HG03103 (cell line): ENCODE measurements around the gene PDE1C.
"Not testable (repeated sequence)": the region's sequence is repeated elsewhere in the genome, so short reads cannot be mapped to it uniquely, and the experiment has no call there.

Experiments used
- ATAC-seq: cut with Tn5 transposase; IDR thresholded peaks from one replicate; pipeline ENCODE4 v1.9.1; 2021; ENCODE audit warnings: low read depth; ENCODE audit not compliant: unreplicated experiment

PDE1C gene

DNA sequence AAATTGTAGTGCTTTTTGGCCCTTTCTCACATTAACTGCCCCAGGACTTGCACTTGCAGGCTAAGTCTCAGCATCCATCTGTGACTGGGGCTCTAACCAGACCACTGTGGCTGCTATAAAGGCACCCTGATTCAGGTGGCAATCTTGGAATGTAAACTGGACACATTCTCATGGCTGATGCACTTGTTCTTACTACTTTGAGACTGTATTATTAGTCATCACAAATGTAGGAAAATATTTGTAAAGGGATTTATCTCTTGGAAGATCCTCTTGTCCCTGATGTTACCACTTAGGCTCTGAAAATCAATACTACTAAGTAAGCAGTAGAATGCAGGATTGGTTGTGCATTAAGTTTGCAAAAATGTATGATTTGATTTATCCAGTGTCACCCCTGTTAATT, 25.0 kb downstream of the PDE1C start:
- no peak for ATAC-seq

DNA sequence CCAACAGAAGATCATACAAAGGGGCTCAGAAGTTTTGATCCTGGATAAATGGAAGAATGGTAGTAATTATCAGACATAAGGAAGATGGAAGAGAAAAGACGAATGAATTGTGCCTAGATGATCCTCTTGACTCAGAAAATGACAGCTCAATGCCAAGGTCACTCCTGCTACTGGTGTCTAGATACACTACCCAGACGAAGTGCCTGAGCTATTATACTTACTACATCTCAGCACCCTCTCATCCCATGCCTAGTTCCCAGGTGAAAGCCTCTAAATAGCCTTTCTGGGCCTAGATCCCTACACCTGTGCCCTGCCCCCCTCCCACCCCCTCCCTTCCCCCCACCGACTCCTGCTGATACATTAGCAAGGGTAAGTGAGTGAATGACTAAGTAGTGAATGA, 25.5 kb downstream of the PDE1C start:
- ATAC-seq: no peak

DNA sequence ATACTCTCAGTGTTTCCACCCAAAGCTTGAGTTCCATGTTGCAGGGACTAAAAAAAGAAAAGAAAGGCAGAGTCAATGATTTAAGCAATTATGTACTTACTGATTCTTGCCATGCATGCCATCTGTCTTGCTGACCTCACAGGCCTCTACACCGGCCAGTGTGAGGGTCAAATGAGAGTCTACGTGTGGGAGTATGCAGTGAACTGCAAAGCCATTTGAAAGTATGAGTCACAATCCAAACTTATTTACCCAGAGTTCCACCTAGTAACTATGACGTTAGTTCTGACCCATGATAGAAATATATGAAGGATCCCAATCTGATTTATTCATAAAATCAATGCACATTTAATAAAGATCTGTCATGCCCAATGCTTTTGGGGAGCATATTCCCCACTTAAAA, 26.5 kb downstream of the PDE1C start:
- no peak for ATAC-seq

DNA sequence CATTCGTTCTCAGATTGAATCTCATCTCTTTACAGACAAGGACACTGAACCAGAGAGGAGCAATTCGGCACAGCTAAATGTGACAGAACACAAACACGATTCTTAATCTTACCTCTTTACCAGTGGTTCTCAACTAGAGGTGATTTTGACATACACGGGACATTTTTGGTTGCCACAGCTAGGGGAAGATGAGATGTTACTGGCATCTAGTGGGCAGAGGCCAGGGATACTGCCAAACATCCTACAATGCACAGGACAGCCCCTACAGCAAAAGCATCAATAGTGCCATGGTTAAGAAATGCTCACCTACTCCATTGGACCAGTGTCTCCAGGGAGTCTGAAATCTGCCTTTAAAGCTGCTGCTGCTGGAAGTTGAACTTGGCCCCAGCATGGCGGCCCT, 27.3 kb downstream of the PDE1C start:
- ATAC-seq: no peak

DNA sequence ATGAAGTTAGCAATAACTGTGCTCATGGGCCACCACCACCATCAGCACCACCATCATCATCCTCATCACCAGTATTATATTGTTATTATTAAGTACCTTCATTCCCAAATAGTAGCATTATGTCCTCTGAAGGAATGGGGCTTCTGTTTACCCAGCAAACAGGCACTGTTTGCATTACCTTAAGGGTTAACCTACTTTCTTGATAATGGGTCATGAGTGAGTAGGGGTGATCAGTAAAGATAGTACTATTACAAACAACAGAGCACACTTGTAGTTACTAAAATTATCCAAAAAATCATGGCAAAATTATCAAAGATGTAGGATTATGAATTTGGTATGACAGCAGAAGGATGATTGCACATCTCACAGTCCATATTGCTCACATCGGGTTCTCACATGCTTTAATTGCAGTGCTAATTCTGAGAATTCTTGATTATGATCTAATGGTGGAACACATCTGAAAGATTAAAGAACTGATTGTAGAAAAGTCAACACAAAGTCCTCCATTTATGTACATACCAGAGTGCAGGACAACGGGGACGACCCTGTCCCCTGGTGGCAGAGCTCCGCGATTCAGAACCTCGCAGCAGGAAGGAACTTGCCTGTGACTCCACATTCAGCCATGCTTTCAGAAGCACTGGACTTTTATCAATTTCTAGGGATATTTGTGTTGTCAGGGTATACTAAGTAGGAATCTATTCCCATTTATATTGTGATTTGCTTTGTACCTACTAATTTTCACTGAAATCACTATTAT, 31.0 kb downstream of the PDE1C start:
- no peak for ATAC-seq

DNA sequence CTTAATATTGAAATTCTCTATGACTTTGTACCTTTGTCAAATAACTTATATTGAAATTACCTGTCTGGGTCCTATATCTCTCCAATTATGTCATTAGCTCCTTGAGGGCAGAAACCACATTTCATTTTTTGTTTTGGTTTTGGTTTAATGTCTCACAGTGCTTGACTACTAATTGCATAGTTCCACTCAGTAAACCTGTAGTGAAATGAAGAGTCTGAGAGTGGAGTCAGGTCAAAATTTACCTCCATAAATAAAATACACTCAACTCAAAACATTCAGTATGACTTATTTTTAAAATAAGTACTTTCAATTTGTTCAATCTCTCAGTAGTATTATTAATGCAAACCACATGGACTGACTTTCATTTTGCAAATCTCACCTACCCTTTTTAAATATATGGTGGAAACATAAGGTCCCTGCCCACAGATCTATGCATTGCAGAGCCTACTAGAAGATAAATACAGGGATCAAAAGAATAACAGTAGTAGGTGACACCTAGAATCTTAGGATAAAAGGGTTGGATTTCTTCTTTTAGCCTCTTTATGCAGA, 32.5 kb downstream of the PDE1C start:
- peak; percentile 59 for ATAC-seq

DNA sequence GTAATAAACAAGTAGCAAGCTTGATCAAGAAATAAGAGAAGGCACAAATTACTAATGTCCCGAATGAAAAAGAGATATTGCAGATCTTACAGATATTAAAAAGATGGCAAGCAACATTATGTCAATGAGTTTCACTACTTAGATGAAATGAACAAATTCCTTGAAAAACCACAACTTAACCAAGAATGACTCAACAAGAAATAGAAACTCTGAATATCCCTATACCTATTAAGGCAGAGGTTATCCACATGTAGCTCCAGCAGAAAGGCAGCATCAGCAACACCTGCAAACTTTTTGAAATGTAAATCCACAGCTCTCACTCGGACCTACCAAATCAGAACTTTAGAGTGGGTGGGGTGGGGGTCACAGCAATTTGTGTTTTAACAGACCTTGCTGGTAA, 33.6 kb downstream of the PDE1C start:
- ATAC-seq: no peak

DNA sequence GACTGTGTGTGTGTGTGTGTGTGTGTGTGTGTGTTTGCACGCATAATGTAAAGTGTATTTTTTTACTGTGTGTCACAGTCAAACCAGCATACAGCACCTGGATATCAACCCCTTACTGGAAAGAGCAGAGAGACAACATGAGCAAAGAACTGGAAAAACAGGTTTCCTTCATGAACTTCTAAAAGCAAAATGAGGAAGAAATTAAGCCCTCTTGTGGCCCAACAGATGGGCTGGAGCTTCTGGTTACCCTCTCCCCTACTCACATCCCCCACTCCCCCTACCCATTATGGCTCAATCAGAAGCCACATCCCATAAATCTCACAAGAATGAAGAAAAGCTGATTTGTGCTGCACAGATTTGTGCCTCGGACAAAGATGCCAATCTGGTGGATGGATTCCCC, 36.2 kb downstream of the PDE1C start:
- ATAC-seq: no peak

DNA sequence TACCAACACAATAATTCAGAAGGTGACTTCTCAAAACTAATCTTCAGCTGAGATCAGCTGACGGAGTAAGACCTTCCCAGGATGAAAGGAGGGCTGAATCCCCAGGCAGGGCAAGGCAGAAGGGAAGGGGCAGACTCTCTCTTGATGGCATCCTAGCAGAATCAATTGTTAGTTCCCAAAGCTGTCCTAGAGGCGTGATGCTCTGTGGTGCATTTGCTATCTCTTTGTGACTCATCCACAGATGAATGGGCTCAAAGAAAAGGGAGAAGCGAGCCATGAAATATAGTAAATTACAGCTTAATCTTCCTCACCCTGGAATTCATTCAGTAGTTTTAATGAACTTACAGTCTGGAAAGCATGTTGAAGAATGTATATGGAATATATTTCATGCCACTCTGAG, 37.2 kb downstream of the PDE1C start:
- ATAC-seq: no peak

DNA sequence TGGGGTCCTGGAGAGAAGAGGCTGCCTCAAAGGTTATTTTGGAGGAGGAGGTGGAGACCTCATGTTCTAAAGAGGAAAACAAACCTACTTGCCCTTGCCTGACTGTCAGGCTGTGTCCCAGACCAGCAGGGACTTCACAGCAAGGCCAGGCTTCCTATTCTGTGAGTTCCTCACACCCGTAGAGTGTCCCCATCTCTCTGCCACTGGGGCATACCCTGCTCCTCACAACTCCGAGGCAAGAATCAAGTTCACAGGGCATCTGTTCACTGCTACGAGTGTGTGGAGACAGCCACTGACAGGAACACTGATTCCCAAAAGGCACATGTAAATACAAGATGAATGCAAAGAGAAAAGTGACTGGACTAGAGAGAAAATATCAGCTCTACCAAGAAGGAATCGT, 38.0 kb downstream of the PDE1C start:
- no peak for ATAC-seq

DNA sequence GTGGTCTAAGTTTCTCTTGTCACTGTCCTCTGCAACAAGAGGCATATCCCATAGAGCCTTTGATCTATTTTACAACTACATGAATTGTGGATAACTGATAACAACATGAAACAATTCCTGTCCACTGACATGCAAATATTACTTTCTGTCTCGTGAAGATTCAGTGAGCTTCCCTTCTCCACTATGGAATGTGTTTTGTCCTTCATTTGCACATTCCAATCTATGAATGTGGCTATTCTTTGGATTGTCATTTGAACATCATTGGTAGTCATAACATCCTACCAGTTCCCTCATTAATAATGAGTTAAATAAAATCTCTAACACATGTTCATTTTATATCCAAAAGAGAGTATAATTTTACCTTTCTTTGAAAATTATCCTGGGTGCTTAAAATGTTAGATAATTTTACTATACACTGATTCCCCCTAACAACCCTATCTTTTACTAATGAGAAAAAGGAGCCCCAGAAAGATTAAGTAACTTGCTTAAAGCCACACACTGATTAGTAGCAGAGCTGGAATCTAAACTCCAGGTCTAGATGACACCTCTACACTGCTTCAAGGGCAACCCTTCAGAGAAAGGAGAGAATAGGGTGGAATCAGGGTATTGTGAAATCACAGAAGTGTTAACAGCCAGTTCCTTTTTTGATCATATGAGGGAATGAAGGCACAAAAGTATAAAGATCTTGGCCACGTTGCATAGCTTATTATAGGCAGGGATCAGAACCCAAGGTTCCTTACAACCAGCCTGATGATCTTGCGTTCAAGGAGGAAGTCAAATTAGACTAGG, 39.1 kb downstream of the PDE1C start:
- ATAC-seq: no peak

DNA sequence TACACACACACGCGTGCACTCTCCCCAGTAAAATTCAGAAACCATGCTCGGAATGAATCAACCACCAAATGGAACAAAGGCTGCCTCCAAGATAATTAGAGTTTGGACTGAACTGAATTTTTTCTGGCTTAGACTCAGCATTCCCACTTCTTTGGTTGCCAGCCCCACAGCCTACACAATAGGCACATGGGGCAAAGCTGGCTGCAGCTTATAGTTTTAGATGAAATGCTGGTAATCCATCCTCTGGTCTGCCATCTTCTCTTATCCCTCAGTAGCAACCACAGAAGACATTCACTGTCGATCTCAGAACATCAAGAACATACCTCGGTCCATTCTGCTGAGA, 44.2 kb downstream of the PDE1C start:
- ATAC-seq: no peak

DNA sequence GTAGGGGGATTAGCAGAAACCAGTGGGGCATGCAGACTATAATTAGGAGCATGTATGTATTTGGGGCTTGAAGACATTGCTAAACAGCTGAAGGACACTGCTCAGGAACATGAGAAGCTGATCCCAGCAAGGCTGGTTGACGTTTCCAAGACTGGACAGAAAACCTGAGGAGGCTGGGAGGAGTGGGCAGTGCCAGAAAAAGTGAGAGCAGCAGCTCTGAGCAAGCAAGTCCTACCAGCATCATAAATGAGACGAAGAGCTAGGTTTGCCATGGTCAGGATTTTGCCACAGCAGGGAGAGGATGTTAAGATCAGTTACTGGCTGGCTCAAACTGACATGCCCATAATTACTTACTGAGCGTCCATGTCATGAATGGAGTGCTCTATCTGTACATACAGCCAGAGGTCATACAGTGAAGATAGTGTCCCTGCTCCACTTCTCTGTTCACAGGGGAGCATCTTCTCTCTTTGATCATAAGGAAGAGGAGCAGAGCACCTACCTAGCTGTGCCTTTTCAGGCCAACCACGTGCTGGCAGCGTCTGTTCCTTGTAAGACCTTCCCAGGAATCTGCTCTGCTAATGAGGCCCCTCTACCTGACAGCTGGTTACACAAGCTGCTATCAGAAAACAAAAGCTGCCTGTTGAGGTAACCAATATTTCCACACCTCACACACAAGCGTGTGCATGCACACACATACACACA, 44.7 kb downstream of the PDE1C start:
- no peak for ATAC-seq

DNA sequence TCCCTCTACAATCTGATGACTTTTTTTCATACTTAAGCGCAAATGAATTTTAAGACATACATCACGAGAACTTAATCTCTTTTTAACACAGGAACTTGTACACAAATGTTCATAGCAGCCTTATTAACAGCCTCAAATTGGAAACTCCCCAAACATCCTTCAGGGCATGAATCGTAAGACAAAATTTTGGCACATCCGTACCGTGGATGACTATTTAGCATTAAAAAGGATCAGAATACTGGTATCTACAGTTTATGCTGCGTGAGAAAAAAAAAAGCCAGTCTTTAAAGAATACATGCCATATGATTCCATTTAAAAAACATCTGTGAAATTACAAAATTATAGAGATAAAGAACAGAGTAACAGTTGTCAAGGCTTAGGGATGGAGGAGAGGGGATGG, 46.8 kb downstream of the PDE1C start:
- ATAC-seq: no peak

DNA sequence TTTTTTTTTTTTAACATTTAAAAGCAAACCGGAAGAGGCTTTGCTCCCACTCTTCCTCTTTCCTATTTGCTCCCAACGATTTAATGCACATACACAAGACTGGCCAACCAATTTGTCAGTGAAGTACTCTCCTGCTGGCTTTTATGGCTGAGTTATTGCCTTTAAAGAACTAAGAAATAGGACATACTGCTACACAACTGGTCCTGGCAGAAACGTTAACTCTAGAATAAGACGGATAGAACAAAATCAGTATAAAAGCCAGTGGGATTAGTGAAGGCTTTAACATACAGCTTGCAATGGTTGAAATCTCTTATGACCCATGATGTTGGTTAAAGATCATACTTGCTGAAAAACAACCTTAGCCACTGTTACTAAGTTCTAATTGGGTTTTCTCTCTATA, 47.2 kb downstream of the PDE1C start:
- no peak for ATAC-seq

DNA sequence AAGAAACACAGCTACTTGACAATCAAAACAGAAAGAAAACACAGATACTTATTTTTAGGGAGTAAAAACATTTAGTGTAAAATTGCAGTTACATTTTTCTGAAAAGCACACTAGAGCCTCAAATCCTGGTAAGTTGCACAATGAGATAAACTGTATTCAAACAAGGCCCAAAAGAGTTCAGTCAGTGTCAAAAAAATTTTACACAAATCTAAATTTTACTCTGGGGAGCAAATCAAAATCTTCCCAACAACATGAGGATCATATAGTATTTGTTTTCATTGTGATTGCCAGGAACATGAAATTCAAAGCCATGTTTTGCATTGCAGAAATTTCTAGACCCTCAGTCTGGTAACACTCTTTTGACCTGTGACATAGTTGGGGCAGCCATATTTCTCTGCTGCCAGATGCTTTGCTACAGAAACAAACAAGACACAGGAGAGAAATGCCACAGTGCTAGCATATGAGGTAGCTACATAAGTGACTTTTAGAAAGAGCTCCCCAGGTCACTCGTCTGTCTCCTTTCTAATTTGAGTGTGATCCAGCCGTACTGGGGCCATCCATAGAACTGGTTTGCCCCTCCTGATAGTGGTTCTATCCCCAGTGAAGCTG, 49.6 kb downstream of the PDE1C start:
- ATAC-seq: no peak

DNA sequence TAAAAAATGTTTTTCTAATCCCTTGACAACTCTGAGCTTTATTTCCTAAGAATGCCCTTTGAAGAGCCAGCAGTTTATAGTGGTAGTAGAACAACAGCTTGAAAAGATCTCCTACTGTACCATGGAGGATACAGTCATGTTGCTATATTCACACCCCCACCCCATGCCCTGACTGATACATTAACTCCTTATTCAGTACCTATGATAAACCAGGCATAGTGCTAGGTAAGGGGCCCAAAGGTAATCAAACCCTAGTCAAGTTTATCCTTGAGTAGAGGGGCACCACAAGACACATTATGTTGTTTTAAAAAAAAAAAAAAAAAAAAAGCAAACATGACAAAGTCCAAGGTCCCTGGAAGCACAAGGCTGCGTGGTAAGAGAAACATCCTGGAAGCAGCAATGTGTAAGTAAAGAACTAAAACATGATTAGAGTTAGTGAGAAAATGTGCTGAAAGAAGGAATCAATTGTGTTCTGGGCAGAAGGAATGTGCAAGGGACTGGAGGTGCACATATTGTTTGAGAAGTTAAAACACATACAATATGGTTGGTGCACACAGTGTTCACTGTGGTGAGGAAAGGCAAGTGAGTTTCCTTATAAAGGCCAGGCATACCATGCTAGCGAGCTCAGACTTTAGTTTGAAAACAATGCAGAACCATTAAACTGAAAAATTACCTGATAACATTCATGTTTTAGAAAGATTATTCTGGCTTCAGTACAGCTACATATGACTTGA, 51.2 kb downstream of the PDE1C start:
- no peak for ATAC-seq

DNA sequence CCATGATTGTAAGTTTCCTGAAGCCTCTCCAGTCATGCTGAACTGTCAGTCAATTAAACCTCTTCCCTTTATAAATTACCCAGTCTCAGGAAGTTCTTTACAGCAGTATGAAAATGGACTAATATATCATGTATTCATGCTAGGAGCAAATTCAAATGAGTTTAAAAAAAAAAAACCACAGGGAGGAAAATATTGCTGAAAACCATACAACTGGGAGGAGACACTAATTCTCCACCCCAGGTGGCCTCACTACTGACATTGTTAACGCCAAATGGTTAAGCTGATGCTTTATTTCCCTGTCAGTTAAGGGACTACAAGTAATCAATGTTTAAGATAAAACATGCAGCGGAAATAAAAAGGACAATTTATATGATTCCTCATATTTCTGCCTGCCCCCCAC, 55.1 kb downstream of the PDE1C start:
- ATAC-seq: no peak

DNA sequence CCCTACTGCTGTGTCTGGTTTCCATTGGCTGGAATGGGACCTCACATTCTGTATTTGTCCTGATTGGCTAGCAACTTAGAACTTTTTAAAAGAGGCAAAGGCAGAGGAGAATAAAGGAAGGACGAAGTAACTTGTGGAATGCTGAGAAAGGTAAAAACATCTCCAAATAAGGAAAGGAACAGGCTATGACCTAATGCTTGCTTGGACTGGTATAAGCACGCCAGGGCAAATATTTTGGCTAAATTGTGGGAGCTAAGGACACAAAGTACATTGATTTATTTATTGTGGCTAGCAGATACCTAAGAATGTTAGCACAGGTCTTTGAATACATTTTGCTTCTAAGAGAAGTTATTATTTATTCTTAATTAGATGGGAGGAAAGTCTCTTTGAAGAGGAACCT, 56.7 kb downstream of the PDE1C start:
- ATAC-seq: not testable (repeated sequence)

DNA sequence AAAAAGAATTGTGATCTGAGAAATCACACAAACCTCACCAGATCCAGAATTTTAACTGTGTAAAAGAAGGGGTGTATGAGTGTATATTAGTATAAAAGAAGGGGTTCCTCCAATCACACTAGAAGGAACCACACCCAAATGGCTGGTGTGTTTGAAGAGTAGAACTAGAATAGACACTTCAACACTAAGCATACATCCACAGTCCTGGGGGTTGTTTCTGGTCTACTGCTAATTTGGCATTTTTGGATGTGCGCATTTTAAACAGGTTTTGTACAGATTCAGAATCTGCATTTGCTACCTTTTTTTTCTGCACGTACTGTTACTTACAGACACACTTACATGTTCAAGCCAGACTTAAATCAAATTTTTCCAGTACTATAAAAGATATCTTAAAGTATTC, 64.6 kb downstream of the PDE1C start:
- ATAC-seq: no peak
